Stimulated activated CD8-positive, alpha-beta memory T cell treated with anti-CD3 and anti-CD28 coated beads, Interleukin-4, amount 100 ng/mL, for 24 hours (primary cell): ENCODE data around the gene PC.
A peak's percentile ranks its signal among the peaks of the same experiment; 100 is the strongest.

Experiments
- DNase-seq: peaks from one replicate; pipeline ENCODE4 v3.0.0-alpha.2; 2020; ENCODE audit warnings: low read depth

PC gene

DNA sequence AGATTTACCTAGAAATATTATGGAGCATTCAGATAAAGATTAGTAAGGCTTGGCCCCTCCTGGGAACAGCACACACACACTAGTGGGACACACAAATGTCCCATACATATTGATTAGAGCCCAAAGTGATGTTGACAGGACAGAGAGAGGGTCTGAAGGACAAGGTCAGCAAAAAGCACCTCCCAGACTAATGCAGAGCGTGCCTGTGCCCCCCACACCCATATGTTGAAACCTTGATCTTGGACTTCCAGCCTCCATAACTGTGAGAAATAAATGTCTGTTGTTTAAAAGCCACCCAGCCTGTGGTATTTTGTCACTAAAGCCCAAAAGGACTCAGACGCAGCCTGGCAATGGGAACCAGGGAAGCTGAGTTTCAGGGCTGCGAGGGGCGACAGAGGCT lies 73.7 kb downstream of the PC start:
- DNase-seq = no peak

DNA sequence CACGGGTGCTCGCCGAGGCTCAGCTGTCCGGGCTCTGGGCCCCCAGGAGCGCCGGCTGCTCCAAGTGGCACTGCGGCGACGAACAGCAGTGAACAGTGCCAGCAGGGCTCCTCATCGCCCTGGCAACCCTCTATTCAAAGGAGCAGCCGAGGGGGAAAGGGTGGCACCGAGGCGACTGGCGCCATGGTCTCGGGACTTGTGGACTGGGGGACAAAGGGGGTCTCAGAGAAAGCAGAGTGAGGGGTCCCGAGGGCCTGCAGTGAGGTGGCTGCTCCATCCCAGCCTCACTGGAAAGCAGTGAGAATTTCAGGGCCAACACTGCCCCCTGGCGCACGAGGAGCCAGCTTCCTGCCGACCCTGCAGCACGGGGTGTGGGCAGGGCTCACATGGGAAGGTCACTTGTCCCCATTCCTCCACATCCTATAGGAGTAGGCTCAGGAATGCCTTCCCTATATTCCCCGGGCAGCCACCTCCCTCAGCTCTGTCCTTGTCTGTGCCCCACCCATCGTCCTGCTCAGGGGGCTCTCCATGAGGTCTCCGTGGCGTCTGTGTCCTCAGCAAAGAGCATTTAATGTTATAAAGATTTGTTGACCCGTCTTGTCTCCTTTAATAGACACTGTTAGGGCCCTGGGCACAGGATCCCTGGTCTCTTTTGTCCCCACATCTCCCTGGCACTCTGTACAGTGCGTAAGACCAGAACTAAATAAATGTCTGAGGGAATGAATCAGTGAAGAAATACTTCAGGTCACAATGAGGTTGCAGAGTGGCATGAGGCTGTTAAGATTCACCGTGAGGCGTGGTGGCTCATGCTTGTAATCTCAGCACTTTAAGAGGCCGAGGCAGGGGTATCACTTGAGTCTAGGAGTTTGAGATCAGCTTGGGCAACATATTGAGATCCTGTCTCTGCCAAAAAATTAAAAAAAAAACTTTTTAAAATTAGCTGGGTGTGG lies 74.9 kb downstream of the PC start:
- peak; percentile 34 for DNase-seq

DNA sequence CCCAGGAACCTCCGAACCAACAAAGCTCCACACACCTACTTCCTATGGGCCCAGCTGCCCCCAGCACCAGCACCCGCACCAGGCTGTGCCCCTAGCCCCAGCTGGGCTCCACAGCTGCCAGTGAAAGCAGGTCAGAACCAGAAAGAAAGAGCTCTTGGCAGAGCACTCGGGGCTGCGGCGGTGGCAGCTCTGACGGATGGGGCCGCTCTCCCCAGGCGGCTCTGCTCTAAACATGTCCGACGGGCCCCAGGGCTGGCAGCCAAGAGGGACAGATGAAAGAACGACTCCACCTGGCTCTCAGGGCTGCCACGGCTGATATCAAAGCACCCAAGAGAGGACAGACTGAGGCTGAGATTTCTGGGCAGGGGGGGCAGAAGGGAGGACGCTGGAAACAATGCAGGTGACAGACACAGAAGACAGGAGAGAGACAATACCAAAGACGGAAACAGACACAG lies 75.6 kb downstream of the PC start:
- DNase-seq = no peak

DNA sequence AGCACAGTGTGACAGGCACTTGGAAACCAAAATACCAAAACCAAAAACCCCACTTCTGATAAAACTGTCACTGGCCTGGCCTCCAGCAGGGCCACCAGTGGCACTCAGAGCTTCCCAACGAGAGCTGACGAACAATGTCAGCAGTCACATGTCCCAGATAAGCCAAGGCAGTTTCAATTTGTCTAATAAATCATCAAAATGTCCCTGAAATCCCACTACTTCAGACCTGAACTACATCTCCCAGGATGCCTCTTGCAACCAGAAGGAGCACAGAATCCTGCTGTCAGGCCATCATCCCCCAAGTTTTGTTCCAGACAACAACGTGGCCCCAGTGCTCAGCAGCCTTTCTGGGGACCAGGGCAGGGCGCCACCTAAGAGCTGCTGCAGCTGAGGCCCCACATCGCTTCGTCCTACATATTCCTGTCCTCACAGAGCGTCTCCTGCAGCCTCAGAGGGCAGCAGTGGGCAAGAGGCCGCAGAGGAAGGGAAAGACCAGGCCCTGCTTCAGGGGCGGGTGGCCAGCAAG lies 76.2 kb downstream of the PC start:
- DNase-seq = no peak

DNA sequence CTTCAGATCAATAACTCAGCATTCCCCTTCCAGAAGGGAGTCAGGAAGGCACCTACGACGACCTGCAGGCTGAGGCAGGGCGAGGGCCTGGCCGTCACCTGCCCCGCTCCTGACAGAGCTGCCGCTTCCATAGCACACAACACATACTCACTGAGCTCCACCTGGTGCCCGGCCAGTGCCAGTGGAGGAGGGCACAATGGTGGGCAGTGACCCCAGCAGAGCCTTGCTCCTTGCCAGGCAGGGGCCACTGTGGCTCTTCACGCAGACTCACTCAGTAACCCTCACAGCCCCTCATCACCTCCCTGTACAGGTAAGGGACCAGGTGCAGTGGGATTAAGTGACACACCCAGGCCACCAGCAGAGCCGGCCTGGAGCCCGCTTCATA lies 76.7 kb downstream of the PC start:
- DNase-seq = no peak

DNA sequence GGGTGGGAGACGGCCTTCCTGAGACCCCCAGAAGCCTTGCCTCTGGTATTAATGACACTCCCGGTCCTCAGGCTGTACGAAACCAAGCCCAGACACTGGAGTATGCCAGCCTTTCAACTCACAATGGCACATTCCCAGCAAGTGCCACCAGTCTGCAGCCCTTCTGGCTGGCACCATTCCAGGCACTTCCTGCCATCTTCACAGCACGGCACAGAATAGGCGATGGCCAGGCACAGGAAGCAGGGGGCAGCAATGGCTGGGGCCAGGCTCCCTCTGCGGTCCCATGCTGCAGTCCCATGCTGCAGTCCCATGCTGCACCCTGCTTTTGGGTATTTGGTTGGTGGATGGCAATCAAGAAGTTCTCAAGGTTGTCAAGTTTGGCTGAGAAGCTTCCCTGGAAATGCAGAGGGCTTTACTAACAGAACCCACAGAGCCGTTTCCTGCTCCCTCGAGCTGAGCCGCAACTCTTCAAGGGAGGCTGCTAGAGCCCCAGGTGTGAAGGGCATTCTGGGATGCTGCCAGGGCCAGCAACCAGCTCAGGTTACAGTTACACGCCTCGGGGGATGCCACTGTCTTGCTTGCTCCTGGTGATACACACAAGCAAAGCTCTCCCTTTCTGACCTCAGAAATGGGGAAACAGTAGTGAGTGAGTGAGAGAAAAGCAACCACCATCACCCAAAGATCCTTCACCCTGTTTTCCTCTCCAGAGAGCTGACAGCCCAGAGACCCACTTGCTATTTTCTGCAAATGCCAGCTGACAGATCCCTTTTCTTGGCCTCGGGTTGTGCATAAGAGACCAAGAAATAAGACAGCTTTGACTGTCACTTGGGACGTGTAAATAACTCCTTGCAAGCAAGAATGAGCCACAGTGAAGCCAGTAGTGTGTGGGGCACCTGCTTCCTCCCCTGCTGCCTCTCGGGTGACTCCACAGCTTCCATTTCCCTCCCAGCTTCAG lies 77.4 kb downstream of the PC start:
- no peak for DNase-seq

DNA sequence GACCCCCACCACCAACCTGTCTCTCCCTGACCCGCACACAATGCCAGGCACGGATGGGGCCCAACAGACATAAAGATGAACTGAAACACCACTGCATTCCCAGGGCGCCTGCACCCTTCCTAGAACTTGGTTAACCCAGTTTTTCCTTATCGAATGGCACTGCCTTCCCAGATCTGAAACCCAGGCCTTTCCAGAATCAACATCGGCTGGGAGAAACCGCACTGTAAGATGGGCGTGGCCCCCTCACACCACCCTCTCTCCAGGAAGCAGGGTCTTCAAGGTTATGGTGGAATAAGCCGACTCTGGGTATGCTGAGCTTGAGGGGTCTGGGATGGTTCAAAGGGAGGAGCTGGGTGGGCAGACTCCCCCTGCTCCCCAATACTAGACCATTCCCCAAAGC lies 78.2 kb downstream of the PC start:
- DNase-seq = no peak

DNA sequence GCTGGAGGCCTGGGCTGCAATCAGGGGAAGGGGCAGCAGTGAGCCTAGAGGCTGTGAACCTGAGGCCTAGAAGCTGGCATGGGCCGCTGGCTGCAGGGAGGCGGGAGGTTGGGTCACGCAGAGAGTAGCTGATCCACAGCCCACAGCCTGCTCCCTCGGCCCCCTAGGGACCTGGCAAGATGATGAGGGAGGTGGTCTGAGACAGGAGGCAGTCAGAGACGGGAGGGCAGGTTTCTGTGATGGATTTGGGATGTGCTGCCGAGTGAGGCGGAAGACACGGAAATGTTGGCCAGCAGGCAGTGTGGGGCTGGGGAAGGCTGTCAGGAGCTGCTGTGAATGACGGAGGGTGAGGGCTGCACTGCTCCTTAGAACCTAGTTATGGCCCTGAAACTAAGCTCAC lies 78.6 kb downstream of the PC start:
- DNase-seq = no peak

DNA sequence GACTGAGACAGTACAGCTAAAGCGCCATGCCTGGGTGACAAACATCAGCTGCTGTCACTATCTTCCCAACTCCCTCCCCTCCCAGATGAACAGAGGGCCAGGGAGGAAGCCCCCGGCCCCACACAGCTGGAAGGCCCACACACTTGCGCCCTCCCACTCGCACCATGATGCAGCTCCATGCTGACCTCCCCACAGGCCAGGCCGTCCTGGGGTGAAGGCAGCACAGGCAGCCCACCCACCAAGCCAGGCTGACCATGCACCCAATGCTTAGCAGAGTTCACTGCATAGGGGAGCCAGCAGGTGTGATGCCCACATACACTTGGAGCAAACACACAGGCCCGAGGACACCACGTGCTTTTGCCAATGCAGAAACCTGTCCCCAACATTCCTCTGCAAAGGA lies 79.2 kb downstream of the PC start:
- no peak for DNase-seq

DNA sequence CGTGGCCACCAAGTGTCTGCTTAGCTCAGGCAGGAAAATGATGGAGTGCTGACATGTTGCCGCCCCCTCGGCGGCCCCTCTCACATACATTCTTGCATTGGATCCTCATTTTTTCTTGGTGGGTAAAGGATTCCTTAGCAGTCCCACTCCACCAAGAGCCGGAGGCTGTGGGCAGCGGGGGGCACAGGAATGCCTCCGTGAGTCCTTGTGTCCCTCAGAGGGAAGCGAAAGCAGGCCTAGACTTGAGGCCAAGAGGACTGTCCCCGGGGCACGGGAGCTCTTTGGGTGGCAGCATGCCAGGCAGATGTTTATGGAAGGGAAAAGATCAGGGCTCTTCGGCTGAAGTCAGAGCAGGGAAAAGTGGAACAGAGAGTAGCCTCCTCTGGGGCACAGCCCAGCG lies 79.7 kb downstream of the PC start:
- DNase-seq = no peak

DNA sequence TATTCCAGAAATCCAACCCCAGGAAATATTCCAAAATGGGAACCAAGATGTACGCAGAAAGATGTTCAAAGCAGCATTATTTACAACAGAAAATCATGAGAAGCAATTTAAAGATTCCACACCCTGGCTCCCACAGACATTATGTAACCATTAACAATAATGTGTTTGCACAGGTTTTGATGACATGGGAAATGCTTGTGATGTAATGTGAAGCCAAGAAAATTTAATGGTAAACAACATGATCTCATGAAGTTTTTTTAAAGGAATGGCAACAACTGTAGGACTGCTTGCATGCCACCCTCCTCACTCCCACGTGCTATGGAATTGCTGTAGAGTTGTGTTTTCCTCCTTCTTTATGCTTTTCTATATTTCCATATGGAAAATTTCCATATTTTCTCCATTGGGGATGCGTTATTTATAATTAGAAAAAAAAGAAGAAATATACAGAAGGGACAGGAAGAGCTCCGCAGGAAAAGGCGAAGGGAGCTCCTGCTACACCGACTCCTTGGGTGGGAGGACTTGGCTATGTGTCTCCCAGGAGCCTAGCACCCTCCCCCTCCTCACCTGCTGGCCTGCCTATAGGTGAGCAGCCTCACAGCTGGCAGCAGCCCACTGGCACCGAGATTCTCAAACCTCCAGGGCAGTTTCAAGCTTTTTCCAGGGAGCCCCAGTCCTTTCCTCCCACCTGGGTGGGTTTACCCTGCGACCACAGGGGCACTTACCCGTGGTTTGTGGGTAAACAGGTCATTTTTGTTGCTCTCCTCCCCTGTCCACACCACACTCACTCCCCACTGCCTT lies 80.4 kb downstream of the PC start:
- DNase-seq = no peak

DNA sequence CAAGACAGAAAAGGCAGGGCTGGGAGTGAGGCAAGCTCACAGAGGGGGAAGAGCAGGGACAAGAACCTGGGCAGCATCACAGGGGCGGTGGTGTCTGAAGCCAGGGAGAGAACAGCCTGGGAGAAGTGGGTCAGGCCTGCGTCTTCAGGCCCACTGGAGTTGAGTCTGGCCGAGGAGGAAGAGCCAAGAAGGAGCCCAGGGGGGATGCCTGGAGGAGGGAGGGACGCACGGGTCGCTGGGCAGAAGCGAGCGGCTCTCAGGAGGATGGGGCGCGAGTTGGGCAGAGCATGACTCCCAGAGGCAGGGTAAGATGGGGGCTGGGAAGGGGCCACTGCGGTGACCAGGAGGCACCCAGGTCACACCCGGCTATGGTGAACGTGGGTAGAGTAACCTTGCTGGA lies 82.8 kb downstream of the PC start:
- no peak for DNase-seq

DNA sequence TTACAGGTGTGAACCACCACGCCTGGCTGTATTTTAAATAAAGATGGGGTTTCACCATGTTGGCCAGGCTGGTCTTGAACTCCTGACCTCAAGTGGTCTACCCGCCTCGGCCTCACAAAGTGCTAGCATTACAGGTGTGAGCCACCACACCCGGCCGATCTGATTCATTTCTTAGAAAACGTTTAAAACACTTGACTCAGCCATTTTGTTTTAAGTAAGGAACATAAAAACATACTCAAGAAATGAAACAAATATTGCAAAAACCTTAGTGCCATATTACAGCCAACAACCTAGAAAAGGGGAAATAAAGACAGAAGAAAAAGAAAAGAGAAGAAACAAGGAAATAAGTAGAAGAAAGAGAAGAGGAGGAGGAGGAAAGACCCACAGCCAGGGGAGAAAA lies 84.0 kb downstream of the PC start:
- DNase-seq = no peak

DNA sequence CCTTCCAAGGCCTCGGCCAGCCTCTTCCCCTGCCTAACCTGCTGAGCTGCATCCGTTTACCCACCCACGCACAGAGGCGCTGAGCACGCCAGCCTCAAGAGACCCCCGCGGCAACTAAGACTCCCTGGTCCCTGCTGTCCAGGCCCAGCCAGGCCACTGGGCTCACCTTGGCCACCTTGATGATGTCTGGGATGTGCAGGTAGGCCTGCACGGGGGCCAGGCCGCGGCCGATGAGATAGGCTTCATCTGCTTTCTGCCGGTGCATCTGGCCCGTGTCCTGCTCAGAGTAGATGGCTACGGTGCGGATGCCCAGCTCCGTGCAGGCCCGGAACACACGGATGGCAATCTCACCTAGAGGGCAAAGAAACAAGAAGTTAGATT lies 86.7 kb downstream of the PC start:
- no peak for DNase-seq

DNA sequence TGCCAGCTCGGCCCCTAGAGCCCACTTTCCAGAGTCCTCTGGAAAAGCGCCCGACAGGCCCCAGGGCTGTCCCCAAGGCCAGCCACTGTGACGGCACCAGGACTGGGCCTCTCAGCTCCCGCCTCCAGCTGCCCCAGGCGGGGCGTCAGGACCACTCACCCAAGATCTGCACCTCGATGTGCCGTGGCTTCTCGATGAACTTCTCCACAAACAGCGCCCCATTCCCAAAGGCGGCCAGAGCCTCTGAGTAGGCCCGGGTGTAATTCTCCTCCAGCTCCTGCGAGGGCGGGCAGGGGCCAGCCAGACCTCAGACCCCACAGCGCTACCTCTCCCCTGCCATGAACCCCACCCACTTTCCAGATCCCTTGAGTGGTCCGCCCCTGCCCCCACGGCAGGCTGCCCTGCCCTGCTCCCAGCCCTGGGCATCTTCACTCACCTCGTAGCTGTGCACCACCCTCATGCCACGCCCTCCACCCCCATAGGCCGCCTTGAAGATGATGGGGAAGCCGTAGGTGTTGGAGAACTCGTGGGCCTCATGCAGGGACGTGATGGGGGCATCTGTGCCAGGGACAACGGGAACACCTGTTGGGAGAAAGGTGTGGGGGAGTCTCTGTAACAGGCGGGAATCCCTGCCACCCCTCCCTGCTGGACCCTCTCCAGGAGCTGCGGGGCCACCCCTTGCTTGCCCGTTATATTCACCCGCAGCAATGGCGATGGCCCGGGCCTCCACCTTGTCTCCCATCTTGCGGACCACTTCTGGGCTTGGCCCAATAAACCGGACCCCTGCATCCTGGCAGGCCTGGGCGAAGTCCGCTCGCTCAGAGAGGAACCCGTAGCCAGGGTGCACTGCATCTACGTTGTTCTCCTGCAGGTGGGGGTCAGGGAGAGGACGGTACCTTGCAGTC lies 87.3 kb downstream of the PC start:
- no peak for DNase-seq

DNA sequence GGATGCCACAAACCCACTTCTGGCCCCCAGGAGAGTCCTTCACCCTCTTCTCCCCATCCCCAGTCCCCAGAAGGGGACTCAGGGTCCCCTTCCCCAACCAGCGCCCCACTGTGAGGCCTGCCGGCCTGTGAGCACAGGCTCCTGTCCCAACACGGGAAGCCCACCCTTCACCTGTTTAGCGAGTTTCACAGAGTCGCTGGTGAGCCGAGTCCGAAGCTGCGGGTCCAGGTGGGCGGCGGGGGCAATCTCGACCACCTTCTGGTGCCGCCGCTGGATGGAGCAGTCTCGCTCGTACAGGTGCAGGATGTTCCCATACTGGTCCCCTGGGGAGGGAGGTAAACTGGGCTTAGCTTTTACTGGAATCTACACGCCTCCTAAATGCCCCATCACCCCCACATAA lies 88.1 kb downstream of the PC start:
- DNase-seq = no peak

DNA sequence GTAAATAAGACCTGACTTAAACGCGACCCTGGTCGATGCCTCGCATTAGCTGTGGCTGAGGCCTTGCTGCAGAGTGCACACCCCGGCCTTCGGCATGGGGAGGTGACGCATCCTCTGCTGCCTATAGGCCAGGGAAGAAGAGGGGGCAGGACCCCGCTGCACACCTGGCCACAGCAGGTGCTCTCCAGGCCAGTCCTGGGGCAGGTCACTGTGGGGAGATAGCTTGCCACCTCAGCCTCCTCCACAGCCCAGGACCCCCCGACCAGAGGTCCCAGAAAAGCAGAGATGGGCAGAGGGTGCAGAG lies 88.7 kb downstream of the PC start:
- no peak for DNase-seq

DNA sequence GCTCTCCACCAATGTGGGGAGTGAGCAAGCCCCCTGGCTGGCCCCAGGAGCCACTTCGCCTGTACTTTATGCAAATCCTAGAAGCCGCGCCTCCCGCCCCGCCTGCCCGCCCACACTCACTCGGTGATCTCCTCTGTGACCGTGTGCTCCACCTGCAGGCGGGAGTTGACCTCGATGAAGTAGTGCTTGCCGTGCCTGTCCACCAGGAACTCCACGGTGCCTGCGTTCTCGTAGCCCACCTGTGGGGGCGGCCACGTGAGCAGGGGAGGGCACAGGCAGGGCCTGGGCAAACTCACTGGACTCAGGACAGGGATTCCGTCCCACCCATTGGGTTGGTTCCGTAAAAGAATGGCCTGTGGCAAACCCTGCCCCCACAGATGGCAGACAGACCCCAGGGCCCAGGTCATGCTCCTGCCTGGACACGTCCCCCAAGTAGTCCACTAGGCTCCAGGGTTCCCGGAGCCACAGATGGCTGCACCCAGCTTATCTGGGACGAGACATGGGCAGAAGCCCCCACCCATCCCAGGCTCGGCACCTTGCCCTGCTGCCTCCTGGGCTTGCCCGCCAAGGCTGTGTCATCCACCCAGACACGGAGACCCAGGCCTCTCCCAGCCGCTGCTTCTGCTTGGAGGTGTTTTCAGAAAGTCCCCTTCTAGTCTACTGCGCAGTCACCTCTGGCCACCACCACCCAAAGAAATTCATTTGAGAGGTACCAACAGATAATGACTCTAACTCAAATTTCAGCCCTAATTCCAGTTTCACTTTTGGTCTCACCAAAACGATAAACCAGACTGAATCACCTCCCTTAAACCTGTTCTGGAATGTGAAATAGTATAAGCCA lies 89.2 kb downstream of the PC start:
- DNase-seq = peak; percentile 72

DNA sequence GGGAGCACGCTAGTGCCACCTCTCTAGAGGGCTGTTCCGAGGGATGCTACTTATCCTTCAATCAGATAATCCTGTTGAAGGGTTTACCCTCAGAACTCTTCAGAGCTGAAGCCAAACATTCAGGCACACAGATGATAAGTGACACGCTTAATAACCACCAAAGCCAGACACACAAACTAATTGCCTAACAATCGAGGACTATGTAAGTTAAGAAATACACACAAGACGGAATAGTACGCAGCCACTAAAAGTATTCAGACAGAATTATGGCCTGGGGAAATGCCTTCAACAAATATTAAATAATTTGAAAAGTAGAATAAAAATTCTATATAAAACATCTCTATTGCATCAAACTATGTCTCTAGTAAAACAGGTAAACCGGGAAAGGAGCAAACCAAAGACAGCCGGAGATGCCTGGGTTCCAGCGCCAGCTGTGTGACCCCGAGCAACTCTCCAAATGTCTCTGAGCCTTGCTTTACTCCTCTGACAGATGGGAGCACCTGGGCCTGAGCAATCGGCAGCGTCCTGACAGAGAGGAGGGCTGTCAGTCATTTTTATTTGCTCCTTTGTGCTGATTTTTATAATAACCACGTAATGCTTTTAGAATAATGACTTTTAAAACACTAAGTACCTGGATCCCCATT lies 90.0 kb downstream of the PC start:
- no peak for DNase-seq
